Omental fat pad (tissue), 4 donors: ENCODE measurements around the gene GPR119. TPM values are rescaled to one million over a fixed set of nuclear protein-coding genes. Genes with fewer than 3 reads are reported as not detected.
A peak's percentile ranks its signal among the peaks of the same experiment; 100 is the strongest.
"Not testable (repeated sequence)": the region's sequence is repeated elsewhere in the genome, so short reads cannot be mapped to it uniquely, and the experiment has no call there.

Source experiments
- ATAC-seq: fragments of 150-250 bp; one replicate; pipeline ENCODE4 v1.9.1; 2016; ENCODE audit warnings: mild to moderate bottlenecking, moderate library complexity; ENCODE audit not compliant: low FRiP score
- DNase-seq: peaks from one replicate; pipeline ENCODE4 v3.0.0-alpha.2; 2019; ENCODE audit warnings: low spot score
- CTCF ChIP-seq, 3 donors: fragments of 450-650 bp; IDR thresholded peaks; one replicate each; pipeline ENCODE4 v1.5.1; 2016 to 2017; ENCODE audit warnings: antibody characterized with exemption in 3 of 3, mild to moderate bottlenecking in 3 of 3, moderate library complexity in 2 of 3
- total RNA-seq, 4 donors: library from RNA; depleted of rRNA; stranded (reverse); fragments of >200 nt; gene quantifications; one replicate each; pipeline ENCODE4 v1.1.0, GENCODE V29; 2016

Gene GPR119
- total RNA-seq, 4 donors from 2014 or later: not detected

GRCh38 chrX:130340271-130340670 is 45.2 kb downstream of the GPR119 start:
- no peak for TF ChIP-seq CTCF (IDR thresholded peaks at IDR 0.05)
- DNase-seq (no peak), ATAC-seq (no peak)

DNA sequence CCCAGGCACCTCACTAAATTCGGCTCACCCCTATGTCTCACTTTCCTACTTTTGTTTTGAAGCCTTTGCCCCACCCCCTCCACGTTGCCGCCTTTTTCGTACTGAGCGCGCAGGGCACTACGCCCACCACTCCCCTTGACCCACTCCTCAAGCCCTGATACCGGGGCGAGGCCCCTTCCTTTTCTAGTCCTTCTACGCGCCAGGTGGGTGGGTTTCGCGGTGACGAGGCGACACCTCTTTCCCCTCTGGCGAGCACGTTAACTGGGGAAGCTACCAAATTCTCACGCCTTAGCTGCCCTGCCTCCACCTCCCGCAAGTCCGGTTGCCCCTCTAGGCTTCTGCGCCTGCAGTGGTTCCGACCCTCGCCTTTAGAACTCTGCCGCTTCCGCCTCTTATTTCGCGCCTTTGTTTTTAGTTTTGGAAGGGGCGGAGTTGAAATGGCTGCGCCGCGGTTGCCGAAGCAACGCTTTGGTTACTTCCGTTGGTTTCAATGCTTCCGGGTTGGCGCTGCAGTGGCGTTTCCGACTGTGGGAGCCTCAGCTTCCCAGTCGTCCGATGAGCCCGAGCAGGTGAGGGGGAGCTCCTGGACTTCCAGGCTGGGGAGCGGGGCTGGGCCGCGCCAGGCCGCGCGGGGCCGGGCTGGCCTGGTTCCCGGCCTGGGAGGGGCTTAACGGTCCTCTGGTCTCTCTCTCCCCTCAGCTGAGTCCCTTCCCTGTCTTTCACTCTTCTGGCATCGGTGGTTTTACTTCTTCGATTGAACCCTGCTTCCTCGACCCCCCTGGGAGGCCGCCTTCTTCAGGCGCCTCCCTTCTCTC is 45.9 kb downstream of the GPR119 start, which contains the start of gene SLC25A14:
Gene SLC25A14 (plus strand): TSS at position 512 of the 815 bp plus-strand sequence. CDS start 360 bp downstream, outside the sequence.
- peak; percentile 91 for ATAC-seq
- DNase-seq: peak; percentile 24
- no peak for TF ChIP-seq CTCF (IDR thresholded peaks at IDR 0.05)

DNA sequence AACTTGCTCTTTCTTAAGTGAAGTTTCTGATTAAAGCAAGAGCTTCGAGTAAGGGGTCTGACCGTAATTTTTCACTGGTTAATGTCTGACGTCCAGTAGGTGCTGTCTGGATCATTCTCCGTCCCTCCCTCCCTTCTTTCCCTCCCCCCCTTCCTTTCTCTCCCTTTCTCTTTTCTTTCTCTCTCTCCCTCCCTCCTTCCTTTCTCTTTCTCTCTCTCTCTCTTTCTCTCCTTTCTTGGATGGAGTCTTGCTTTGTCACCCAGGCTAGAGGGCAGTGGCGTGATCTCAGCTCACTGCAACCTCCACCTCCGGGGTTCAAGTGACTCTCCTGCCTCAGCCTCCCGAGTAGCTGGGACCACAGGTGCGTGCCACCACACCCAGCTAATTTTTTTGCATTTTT is 46.6 kb downstream of the GPR119 start:
- DNase-seq, ATAC-seq: not testable (repeated sequence)

GRCh38 chrX:130336531-130336930 is 48.9 kb downstream of the GPR119 start:
- DNase-seq: no peak
- no peak for TF ChIP-seq CTCF (IDR thresholded peaks at IDR 0.05)
- no peak for ATAC-seq

Other genes starting within 250 kb of the GPR119 start
- 10 to 100 TPM; 14.7 to 21.2 (median 16.9) TPM for gene AIFM1, start 219.8 kb downstream of the GPR119 start, total RNA-seq
- gene RAB33A, start 213.7 kb downstream of the GPR119 start, total RNA-seq: 1 to 10 TPM in 3 of 4 donors, not detected in 1; 1.4 to 3.0 (median 1.4) TPM
- gene ZNF280C, start 116.8 kb downstream of the GPR119 start, total RNA-seq: 1 to 10 TPM; 3.3 to 4.9 (median 4.2) TPM
- 10 to 100 TPM in 1 of 4 donors, 1 to 10 TPM in 3; 6.7 to 10.0 (median 8.6) TPM for gene SLC25A14, start 45.8 kb downstream of the GPR119 start, total RNA-seq
- 10 to 100 TPM; 10.6 to 18.9 (median 12.1) TPM for gene RBMX2, start 16.3 kb upstream of the GPR119 start, total RNA-seq